HG03095 (cell line): ENCODE data around the gene DNAH17.

Source experiments
- ATAC-seq: cut with Tn5 transposase; IDR thresholded peaks from one replicate; pipeline ENCODE4 v1.9.1; 2021; ENCODE audit warnings: moderate library complexity; ENCODE audit not compliant: unreplicated experiment

Gene DNAH17, protein sequence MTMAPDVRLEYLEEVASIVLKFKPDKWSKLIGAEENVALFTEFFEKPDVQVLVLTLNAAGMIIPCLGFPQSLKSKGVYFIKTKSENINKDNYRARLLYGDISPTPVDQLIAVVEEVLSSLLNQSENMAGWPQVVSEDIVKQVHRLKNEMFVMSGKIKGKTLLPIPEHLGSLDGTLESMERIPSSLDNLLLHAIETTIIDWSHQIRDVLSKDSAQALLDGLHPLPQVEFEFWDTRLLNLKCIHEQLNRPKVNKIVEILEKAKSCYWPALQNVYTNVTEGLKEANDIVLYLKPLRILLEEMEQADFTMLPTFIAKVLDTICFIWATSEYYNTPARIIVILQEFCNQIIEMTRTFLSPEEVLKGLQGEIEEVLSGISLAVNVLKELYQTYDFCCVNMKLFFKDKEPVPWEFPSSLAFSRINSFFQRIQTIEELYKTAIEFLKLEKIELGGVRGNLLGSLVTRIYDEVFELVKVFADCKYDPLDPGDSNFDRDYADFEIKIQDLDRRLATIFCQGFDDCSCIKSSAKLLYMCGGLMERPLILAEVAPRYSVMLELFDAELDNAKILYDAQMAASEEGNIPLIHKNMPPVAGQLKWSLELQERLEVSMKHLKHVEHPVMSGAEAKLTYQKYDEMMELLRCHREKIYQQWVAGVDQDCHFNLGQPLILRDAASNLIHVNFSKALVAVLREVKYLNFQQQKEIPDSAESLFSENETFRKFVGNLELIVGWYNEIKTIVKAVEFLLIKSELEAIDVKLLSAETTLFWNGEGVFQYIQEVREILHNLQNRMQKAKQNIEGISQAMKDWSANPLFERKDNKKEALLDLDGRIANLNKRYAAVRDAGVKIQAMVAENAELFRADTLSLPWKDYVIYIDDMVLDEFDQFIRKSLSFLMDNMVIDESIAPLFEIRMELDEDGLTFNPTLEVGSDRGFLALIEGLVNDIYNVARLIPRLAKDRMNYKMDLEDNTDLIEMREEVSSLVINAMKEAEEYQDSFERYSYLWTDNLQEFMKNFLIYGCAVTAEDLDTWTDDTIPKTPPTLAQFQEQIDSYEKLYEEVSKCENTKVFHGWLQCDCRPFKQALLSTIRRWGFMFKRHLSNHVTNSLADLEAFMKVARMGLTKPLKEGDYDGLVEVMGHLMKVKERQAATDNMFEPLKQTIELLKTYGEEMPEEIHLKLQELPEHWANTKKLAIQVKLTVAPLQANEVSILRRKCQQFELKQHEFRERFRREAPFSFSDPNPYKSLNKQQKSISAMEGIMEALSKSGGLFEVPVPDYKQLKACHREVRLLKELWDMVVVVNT (N-terminal part only)

GRCh38 chr17:78577296-78577695 is at the start of gene DNAH17:
TSS of gene DNAH17 (minus strand) at chr17:78577396. CDS start at chr17:78575057, 2,339 bp downstream.
- no peak for ATAC-seq

GRCh38 chr17:78624324-78625151 is 47.3 kb upstream of the DNAH17 start:
- no peak for ATAC-seq

GRCh38 chr17:78623541-78623940 is 46.3 kb upstream of the DNAH17 start:
- ATAC-seq: no peak

DNA sequence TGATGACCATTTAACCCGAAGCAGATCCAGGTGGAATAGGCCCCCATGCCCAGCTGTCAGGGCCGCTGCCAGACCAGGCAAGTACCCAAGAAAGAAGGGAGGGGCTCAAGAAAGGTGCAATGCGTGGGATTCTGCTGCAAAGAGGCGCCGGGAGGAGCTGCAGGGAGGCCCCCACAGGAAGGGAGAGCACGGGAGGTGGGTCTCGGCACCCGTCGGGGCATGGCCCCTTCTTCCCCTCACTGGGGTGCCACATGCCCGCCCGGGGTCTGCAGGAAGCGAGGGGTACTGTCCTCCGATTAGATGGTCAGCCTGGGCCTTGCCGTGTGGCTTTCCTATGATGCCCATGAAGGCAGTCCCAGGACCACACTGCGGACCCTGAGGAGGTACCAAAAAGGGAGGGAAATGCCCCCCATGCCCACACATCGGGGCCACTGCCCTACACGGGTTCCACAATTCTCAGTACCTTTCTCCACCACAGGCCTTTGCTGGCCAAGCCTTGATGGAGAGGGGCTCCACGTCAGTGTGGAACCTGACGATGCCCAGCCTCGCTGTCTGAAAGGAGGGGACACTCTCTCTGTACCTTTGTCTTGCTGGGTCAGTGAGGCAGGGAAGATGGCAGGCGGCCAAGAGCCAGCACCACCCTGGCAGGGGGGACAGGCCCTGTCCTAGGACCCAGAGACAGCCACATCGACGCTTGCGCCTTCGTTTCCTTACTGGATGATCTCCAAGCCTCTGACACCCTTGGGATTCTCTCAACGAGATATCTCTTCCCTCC is 45.5 kb upstream of the DNAH17 start:
- no peak for ATAC-seq

DNA sequence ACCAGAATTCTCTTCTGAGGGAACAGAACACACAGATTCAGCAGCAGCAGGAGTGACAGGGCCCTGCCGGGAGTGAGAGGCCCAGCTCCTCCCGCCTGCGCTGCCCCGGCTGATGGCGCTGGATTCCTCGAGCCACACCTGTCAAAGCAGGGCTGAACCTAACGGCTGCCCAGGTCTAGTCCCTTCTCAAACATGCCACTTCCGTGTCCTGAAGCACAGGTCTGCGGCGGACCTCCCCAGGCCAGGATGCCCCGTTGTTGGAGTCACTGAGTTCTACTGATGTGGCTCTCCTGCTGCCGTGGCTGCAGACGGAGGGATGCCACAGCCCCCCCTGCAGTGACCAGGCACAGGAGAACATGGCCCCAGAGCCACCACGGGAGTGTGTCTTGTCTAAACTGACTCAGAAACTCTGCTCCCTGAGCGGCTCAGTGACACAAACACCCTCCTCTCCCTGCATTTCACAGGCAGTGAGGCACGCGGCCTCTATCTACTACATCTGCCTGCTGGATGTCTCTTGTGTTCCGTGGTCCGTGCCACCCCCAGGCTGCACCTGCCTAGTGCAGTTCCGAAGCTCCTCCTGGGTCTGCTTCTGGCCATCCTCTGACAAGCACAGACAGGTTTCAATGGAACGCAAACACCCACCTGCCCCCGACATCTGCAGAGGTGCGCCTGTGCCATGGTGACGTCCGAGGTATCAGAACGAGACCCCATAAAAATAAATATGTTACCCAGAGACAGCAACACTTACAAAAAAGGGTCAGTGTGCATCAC is 44.7 kb upstream of the DNAH17 start:
- ATAC-seq: no peak

DNA sequence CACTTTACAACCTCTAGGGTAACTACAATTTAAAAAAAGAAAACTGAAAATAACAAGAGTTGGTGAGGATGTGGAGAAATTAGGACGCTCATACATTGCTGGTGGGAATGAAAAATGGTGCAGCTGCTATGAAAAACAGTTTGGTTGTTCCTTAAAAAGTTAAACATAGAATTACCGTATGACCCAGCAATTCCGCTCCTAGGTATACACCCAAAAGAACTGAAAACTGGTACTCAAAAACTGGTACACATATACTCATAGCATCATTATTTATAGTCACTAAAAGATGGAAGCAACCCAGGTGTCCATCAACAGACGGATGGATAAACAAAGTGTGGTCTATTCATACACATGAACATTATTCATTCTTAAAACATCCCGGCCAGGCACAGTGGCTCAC is 42.9 kb upstream of the DNAH17 start:
- ATAC-seq: no peak

- no peak for ATAC-seq
Observed at GRCh38 chr17:78619334-78619733, 42.1 kb upstream of the DNAH17 start.

- ATAC-seq: no peak
Observed at GRCh38 chr17:78618264-78619066, 41.3 kb upstream of the DNAH17 start.

DNA sequence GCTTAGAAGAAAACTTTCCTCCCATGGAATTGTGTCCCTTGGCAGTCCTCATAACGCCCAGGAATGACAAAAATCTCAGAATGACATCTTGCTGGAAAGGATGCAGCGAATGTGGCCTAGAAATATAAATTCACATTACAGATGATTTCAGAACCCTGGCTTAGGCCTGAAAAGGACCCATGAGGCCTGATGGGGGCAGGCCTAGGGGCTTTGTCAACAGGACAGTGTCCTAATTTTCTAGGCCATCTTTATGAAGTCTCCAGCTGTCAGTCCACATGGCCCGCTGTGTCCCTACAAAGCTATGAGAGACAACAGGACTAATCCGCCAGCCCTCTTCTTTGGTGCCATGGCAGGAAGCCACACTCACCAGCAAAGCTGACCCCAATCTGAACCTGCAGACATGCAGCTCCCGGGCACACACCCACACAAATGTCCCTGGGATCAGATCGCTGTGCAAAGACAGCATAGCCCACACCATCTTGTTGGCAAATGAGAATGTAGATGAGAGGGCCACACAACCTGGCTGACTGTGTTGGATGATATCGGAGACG is 40.4 kb upstream of the DNAH17 start:
- no peak for ATAC-seq

- no peak for ATAC-seq
Observed at GRCh38 chr17:78616946-78617345, 39.8 kb upstream of the DNAH17 start.

GRCh38 chr17:78615631-78616030 is 38.4 kb upstream of the DNAH17 start:
- no peak for ATAC-seq

DNA sequence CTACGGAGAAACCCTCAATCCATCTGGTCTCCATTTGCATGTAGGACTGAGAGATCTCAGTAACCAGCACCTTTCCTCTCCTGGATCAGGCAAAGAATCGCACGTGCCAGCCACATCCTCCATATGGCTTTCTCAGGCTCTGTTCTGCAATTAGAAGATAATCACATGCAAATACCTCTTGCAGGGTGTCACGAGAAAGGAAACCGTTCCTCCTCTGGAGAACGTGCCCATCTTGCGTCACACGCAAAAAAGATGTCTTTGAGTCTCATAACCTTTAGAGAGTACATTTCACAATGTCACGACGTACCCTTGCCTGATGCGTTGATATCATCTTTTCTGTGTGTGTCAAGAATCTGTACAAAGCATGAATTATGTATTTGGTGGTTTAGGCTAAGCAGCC is 36.2 kb upstream of the DNAH17 start:
- ATAC-seq: no peak

GRCh38 chr17:78611607-78612006 is 34.4 kb upstream of the DNAH17 start:
- ATAC-seq: no peak

- no peak for ATAC-seq
Observed at GRCh38 chr17:78610951-78611511, 33.8 kb upstream of the DNAH17 start.

DNA sequence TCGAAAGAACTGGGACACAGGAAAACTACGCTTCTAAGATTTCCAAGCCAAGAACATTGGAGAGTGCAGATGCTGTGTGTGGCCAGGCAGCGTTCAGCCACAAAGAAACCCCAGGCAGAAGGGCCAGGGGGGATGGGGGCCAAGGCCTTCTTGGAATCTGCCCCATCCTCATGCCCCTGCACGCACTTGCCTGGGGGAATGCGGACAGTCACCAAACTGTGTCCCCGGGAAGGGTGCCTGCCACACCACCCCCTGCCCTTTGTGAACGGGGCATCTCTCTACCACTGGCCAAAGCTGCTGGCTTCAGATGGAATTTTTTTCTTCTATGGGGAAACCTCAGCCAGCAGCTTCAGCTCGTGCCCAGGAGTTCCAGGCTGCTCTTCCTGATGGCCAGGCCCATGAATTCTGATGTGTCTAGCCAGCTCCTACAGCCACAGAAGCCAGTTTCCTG is 32.0 kb upstream of the DNAH17 start:
- no peak for ATAC-seq

GRCh38 chr17:78608804-78609186 is 31.6 kb upstream of the DNAH17 start:
- ATAC-seq: no peak

DNA sequence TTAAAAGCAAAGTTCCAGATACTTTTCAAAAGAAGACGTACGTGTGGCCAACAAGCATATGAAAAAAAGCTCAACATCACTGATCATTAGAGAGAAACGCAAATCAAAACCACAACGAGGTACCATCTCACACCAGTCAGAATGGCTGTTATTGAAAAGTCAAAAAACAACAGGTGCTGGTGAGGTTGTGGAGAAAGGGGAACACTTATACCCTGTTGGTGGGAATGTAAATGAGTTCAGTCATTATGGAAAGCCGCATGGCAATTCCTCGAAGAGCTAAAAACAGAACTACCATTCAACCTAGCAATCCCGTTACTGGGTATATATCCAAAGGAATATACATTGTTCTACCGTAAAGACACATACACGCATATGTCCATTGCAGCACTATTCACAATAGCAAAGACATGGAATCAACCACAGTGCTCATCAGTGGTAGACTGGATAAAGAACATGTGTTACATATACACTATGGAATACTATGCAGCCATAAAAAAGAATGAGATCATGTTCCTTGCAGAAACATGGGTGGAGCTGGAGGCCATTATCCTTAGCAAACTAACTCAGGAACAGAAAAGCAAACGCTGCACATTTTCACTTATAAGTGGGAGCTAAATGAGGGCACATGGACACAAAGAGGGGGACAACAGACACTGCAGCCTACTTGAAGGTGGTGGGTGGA is 31.1 kb upstream of the DNAH17 start:
- ATAC-seq: no peak
